PC-9 (cell line): ENCODE results near the gene USH2A.

Experiments used
- EZH2 ChIP-seq: fragments of 200-600 bp; sonication (generic); IDR thresholded peaks from 2 replicates; pipeline ENCODE4 v1.8.0; 2017; ENCODE audit warnings: antibody characterized with exemption, low read depth
- TF ChIP-seq, protein P1 (sequence below): fragments of 200-600 bp; sonication (generic); conservative IDR thresholded peaks from 2 replicates; pipeline ENCODE4 v1.6.1; 2017; ENCODE audit warnings: mixed run types, antibody characterized with exemption, mild to moderate bottlenecking, moderate library complexity

DNA sequence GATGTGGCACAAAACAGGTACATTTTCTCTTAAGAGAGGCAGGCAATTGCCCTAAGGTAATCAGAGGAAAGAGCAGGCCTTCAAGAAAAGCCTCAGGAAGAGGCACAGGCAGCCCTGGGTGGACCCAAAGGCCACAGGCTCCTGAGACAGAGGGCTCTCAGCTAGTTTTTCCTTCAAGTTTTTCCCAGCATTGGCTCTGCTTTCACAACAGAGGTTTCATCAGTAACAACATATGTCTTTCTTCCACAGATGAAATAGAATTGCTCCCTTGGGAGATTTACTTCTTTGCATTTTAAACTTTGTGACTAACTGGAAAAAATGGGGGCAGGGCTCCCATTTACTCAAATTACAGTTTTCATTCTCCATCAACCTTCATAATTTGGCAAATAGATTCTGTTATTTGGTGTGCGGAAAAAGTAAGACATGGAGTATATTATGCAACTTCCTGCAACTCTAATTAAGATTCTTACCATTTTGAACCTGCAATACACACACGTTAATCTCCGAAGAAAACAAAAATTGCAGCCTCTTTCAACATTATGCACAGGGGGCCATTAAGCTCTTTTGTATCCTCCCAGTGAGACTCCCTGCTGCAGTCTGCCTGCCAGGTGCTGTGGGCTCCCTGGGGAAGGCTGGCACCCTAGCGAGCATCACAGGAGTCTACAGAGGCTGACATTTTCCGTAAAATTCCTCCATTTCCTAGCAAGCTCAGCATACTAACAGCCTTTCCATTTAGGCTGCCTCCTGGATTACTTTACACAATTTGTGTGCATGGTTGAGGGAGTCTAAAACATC lies 282.3 kb downstream of the USH2A start:
- TF ChIP-seq, protein P1, sequence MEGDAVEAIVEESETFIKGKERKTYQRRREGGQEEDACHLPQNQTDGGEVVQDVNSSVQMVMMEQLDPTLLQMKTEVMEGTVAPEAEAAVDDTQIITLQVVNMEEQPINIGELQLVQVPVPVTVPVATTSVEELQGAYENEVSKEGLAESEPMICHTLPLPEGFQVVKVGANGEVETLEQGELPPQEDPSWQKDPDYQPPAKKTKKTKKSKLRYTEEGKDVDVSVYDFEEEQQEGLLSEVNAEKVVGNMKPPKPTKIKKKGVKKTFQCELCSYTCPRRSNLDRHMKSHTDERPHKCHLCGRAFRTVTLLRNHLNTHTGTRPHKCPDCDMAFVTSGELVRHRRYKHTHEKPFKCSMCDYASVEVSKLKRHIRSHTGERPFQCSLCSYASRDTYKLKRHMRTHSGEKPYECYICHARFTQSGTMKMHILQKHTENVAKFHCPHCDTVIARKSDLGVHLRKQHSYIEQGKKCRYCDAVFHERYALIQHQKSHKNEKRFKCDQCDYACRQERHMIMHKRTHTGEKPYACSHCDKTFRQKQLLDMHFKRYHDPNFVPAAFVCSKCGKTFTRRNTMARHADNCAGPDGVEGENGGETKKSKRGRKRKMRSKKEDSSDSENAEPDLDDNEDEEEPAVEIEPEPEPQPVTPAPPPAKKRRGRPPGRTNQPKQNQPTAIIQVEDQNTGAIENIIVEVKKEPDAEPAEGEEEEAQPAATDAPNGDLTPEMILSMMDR: no peak
- no peak for TF ChIP-seq EZH2
